ENCODE measurements around the gene F2R.

F2R gene

DNA sequence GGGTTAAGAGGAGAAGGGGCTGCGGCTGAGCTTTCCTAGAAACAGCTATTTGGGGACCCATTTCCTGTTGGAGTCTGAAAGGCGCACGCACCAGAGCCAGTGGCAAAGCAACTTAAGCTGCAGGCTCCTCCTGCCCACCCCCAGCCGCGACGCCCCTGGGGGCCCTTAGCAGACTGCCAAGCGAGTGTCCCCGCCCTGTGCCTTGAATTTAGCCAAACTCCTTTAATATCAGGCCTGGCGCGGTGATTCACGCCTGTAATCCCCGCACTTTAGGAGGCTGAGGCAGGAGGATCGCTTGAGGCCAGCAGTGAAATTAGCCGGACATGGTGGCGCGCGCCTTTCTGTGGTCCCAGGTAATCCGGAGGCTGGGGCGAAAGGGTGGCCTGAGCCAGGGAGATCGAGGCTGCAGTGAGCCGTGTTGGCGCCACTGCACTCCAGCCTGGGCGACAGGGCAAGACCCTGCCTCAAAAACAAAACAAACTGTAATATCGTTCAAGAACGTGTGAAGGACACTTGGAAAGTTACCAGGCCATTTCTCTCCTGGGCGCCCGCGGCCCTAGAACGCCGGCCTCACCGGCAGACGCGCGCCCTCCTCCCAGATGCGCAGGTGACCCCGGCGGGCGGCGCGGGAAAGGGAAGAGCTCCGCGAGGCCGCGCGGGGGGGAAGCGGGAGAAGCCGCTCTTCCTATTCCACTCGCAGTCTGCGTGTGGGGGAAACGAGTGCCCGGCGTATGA, 1.0 kb upstream of the F2R start:
- H2BK120ac ChIP-seq (ENCODE audit: low read depth, low read length) = peak overlapping the region; percentile 29
- peak overlapping the region; percentile 84 for H2AK5ac ChIP-seq (ENCODE audit: low read length, severe bottlenecking)
- peak overlapping the region; percentile 94 for H3K4me2 ChIP-seq (ENCODE audit: low read length, poor library complexity, severe bottlenecking)
- H2BK5ac ChIP-seq (ENCODE audit: low read depth, low read length, poor library complexity, severe bottlenecking) = peak overlapping the region; percentile 2
- H3K79me1 ChIP-seq (replicated peaks; ENCODE audit: low read length, poor library complexity, severe bottlenecking) = peaks cover 7% of the 10 kb centered on the region
- H3K9ac ChIP-seq (ENCODE audit: low read length) = peak overlapping the region; percentile 91
- DNase-seq = no peak
- H2BK15ac ChIP-seq (ENCODE audit: low read depth, poor library complexity, severe bottlenecking) = peak overlapping the region; percentile 73
- H4K91ac ChIP-seq (ENCODE audit: low read length) = peak overlapping the region; percentile 62
- no peaks in the 10 kb centered on the region for H3K27me3 ChIP-seq (ENCODE audit: control insufficient read depth in 1 of 2, insufficient read depth in 1 of 2, low read length in 2 of 2)
- H3K4ac ChIP-seq (ENCODE audit: low read depth in 1 of 2, low read length in 2 of 2) = peak overlapping the region; percentile 70 to 99
- peak overlapping the region in 1 of 2 experiments; percentile 11 for H3K14ac ChIP-seq (ENCODE audit: low read length in 2 of 2)
- H3K27ac ChIP-seq (ENCODE audit: low read length, poor library complexity, severe bottlenecking) = no peak overlapping the region
- peak overlapping the region in 1 of 2 experiments; percentile 91 for H3K4me3 ChIP-seq (ENCODE audit: insufficient read depth in 1 of 2, low read depth in 1 of 2, low read length in 2 of 2)
- peak overlapping the region; percentile 86 to 95 for H3K18ac ChIP-seq (ENCODE audit: low read depth in 1 of 2, low read length in 2 of 2)
- peak overlapping the region; percentile 95 for H4K8ac ChIP-seq (ENCODE audit: low read length)
- H3K23ac ChIP-seq (ENCODE audit: low read length in 2 of 2) = peak overlapping the region in 1 of 2 experiments; percentile 83
- H3K4me1 ChIP-seq (ENCODE audit: control insufficient read depth, insufficient read depth, low read depth, low read length) = peaks cover 18% of the 10 kb centered on the region
- H2AFZ ChIP-seq (ENCODE audit: low read depth, low read length) = peak overlapping the region; percentile 46
- peak overlapping the region; percentile 84 to 85 for H2BK12ac ChIP-seq (ENCODE audit: low read length in 2 of 2)
- peaks cover 0 to 3% of the 10 kb centered on the region in 2 experiments for H3K36me3 ChIP-seq (ENCODE audit: control insufficient read depth in 1 of 2, insufficient read depth in 2 of 2, low read depth in 1 of 2, low read length in 2 of 2)
- no peaks in the 10 kb centered on the region for H3K9me3 ChIP-seq (ENCODE audit: control insufficient read depth, low read length)
- 35% methylated on average over 52 of the region's 52 CpGs for WGBS

DNA sequence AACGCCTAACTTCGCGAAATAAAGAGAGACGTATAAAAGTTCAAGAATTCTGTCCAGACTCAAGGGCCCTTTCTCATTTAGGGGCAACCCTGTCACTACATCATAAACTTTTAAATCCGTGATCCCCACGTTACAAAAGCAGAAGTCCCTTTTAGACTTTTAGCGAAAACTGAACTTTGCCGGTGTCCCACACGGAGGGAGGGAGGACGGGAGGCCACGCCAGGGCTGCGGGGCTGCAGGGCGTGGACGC, 515 bp upstream of the F2R start:
- peak overlapping the region; percentile 91 for H3K9ac ChIP-seq (ENCODE audit: low read length)
- peak overlapping the region; percentile 97 for H4K91ac ChIP-seq (ENCODE audit: low read length)
- H3K4me2 ChIP-seq (ENCODE audit: low read length, poor library complexity, severe bottlenecking) = peak overlapping the region; percentile 94
- peak overlapping the region in 1 of 2 experiments; percentile 95 for H2BK12ac ChIP-seq (ENCODE audit: low read length in 2 of 2)
- no peak overlapping the region for H2AK5ac ChIP-seq (ENCODE audit: low read length, severe bottlenecking)
- peak overlapping the region; percentile 89 to 91 for H3K4me3 ChIP-seq (ENCODE audit: insufficient read depth in 1 of 2, low read depth in 1 of 2, low read length in 2 of 2)
- peaks cover 0 to 3% of the 10 kb centered on the region in 2 experiments for H3K36me3 ChIP-seq (ENCODE audit: control insufficient read depth in 1 of 2, insufficient read depth in 2 of 2, low read depth in 1 of 2, low read length in 2 of 2)
- peak overlapping the region; percentile 98 for H4K8ac ChIP-seq (ENCODE audit: low read length)
- under 1% methylated on average over 14 of the region's 14 CpGs for WGBS
- H2AFZ ChIP-seq (ENCODE audit: low read depth, low read length) = no peak overlapping the region
- H2BK5ac ChIP-seq (ENCODE audit: low read depth, low read length, poor library complexity, severe bottlenecking) = peak overlapping the region; percentile 2
- peak overlapping the region; percentile 57 to 99 for H3K4ac ChIP-seq (ENCODE audit: low read depth in 1 of 2, low read length in 2 of 2)
- H3K14ac ChIP-seq (ENCODE audit: low read length in 2 of 2) = peak overlapping the region in 1 of 2 experiments; percentile 9
- peaks cover 7% of the 10 kb centered on the region for H3K79me1 ChIP-seq (replicated peaks; ENCODE audit: low read length, poor library complexity, severe bottlenecking)
- peak overlapping the region; percentile 96 for H2BK120ac ChIP-seq (ENCODE audit: low read depth, low read length)
- H3K27ac ChIP-seq (ENCODE audit: low read length, poor library complexity, severe bottlenecking) = peak overlapping the region; percentile 14
- peak overlapping the region; percentile 95 to 100 for H3K18ac ChIP-seq (ENCODE audit: low read depth in 1 of 2, low read length in 2 of 2)
- peaks cover 17% of the 10 kb centered on the region for H3K4me1 ChIP-seq (ENCODE audit: control insufficient read depth, insufficient read depth, low read depth, low read length)
- peak overlapping the region in 1 of 2 experiments; percentile 59 for H3K23ac ChIP-seq (ENCODE audit: low read length in 2 of 2)
- H3K9me3 ChIP-seq (ENCODE audit: control insufficient read depth, low read length) = no peaks in the 10 kb centered on the region
- H2BK15ac ChIP-seq (ENCODE audit: low read depth, poor library complexity, severe bottlenecking) = peak overlapping the region; percentile 54
- DNase-seq = no peak
- H3K27me3 ChIP-seq (ENCODE audit: control insufficient read depth in 1 of 2, insufficient read depth in 1 of 2, low read length in 2 of 2) = no peaks in the 10 kb centered on the region

GRCh38 chr5:76716456-76717157, 681 bp downstream of the F2R start:
- Histone ChIP-seq H3K27ac (ENCODE audit: low read length, poor library complexity, severe bottlenecking) (peak overlapping the region; percentile 28), H3K4me2 (ENCODE audit: low read length, poor library complexity, severe bottlenecking) (peak overlapping the region; percentile 53), H4K91ac (ENCODE audit: low read length) (peak overlapping the region; percentile 96), H2BK5ac (ENCODE audit: low read depth, low read length, poor library complexity, severe bottlenecking) (peak overlapping the region; percentile 71), H4K8ac (ENCODE audit: low read length) (peak overlapping the region; percentile 95), H3K18ac (ENCODE audit: low read depth in 1 of 2, low read length in 2 of 2) (peak overlapping the region; percentile 100), H3K4me1 (ENCODE audit: control insufficient read depth, insufficient read depth, low read depth, low read length) (peaks cover 14% of the 10 kb centered on the region), H3K23ac (ENCODE audit: low read length in 2 of 2) (peak overlapping the region in 1 of 2 experiments; percentile 100), H2BK12ac (ENCODE audit: low read length in 2 of 2) (peak overlapping the region; percentile 89 to 93), H2AFZ (ENCODE audit: low read depth, low read length) (peak overlapping the region; percentile 87), H2BK120ac (ENCODE audit: low read depth, low read length) (peak overlapping the region; percentile 96), H3K4ac (ENCODE audit: low read depth in 1 of 2, low read length in 2 of 2) (peak overlapping the region; percentile 92 to 100), H3K9ac (ENCODE audit: low read length) (peak overlapping the region; percentile 91), H2AK5ac (ENCODE audit: low read length, severe bottlenecking) (peak overlapping the region; percentile 87), H2BK15ac (ENCODE audit: low read depth, poor library complexity, severe bottlenecking) (peak overlapping the region; percentile 94), H3K9me3 (ENCODE audit: control insufficient read depth, low read length) (no peaks in the 10 kb centered on the region), H3K4me3 (ENCODE audit: insufficient read depth in 1 of 2, low read depth in 1 of 2, low read length in 2 of 2) (peak overlapping the region; percentile 89 to 91), H3K36me3 (ENCODE audit: control insufficient read depth in 1 of 2, insufficient read depth in 2 of 2, low read depth in 1 of 2, low read length in 2 of 2) (peaks cover 0 to 3% of the 10 kb centered on the region in 2 experiments), H3K14ac (ENCODE audit: low read length in 2 of 2) (peak overlapping the region; percentile 94 to 100), H3K27me3 (ENCODE audit: control insufficient read depth in 1 of 2, insufficient read depth in 1 of 2, low read length in 2 of 2) (no peaks in the 10 kb centered on the region), H3K79me1 (replicated peaks; ENCODE audit: low read length, poor library complexity, severe bottlenecking) (peaks cover 7% of the 10 kb centered on the region)
- peak; percentile 24 for DNase-seq
- 3% methylated on average over 25 of the region's 29 CpGs for WGBS

Measured in mesenchymal stem cell (in vitro differentiated cells and primary cell).